Measurements from ENCODE around the gene BCAS3.

- TF ChIP-seq, protein P1, sequence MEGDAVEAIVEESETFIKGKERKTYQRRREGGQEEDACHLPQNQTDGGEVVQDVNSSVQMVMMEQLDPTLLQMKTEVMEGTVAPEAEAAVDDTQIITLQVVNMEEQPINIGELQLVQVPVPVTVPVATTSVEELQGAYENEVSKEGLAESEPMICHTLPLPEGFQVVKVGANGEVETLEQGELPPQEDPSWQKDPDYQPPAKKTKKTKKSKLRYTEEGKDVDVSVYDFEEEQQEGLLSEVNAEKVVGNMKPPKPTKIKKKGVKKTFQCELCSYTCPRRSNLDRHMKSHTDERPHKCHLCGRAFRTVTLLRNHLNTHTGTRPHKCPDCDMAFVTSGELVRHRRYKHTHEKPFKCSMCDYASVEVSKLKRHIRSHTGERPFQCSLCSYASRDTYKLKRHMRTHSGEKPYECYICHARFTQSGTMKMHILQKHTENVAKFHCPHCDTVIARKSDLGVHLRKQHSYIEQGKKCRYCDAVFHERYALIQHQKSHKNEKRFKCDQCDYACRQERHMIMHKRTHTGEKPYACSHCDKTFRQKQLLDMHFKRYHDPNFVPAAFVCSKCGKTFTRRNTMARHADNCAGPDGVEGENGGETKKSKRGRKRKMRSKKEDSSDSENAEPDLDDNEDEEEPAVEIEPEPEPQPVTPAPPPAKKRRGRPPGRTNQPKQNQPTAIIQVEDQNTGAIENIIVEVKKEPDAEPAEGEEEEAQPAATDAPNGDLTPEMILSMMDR (IDR thresholded peaks at IDR 0.05): no peak
- TF ChIP-seq POLR2A (IDR thresholded peaks at IDR 0.05): no peak
Observed at GRCh38 chr17:61144617-61145564, 467.2 kb downstream of the BCAS3 start.

Data from body of pancreas (tissue), 4 donors.